ENCODE data around the gene PLCG2.

Gene PLCG2

GRCh38 chr16:81790830-81791435 lies 11.8 kb downstream of the PLCG2 start:
- Histone ChIP-seq H2AFZ (ENCODE audit: low read depth, low read length) (no peak overlapping the region), H3K36me3 (replicated peaks; ENCODE audit: low read depth, low read length) (peaks cover 71% of the 10 kb centered on the region), H3K79me2 (ENCODE audit: low read length) (peaks cover 96% of the 10 kb centered on the region), H3K9me3 (ENCODE audit: insufficient read depth, low read length) (no peaks in the 10 kb centered on the region), H3K4me2 (ENCODE audit: low read length) (no peak overlapping the region), H3K27me3 (ENCODE audit: low read depth, low read length) (no peaks in the 10 kb centered on the region), H3K4me1 (ENCODE audit: low read length) (peaks cover 29% of the 10 kb centered on the region), H3K27ac (ENCODE audit: low read length) (no peak overlapping the region), H3K4me3 (ENCODE audit: low read length) (no peak overlapping the region), H3K9ac (ENCODE audit: low read length) (no peak overlapping the region), H4K20me1 (ENCODE audit: insufficient read depth, low read length) (peaks cover 87% of the 10 kb centered on the region)
- TF ChIP-seq CTCF (IDR thresholded peaks at IDR 0.05; ENCODE audit: low read depth, low read length) = no peak

- H3K27ac ChIP-seq (ENCODE audit: low read length) = no peak overlapping the region
- peaks cover 48% of the 10 kb centered on the region for H3K4me1 ChIP-seq (ENCODE audit: low read length)
- peaks cover 72% of the 10 kb centered on the region for H4K20me1 ChIP-seq (ENCODE audit: insufficient read depth, low read length)
- TF ChIP-seq CTCF (IDR thresholded peaks at IDR 0.05; ENCODE audit: low read depth, low read length) = no peak
- no peak for TF ChIP-seq EZH2phosphoT487 (IDR thresholded peaks at IDR 0.05; ENCODE audit: low read depth)
- no peak overlapping the region for H3K4me3 ChIP-seq (ENCODE audit: low read length)
- H3K9ac ChIP-seq (ENCODE audit: low read length) = no peak overlapping the region
- H3K27me3 ChIP-seq (ENCODE audit: low read depth, low read length) = no peaks in the 10 kb centered on the region
- H3K9me3 ChIP-seq (ENCODE audit: insufficient read depth, low read length) = no peaks in the 10 kb centered on the region
- peaks cover 94% of the 10 kb centered on the region for H3K79me2 ChIP-seq (ENCODE audit: low read length)
- H3K4me2 ChIP-seq (ENCODE audit: low read length) = no peak overlapping the region
- H2AFZ ChIP-seq (ENCODE audit: low read depth, low read length) = no peak overlapping the region
- H3K36me3 ChIP-seq (replicated peaks; ENCODE audit: low read depth, low read length) = peaks cover 55% of the 10 kb centered on the region
Observed at GRCh38 chr16:81792828-81793227, 13.7 kb downstream of the PLCG2 start.

- no peak overlapping the region for H3K27ac ChIP-seq (ENCODE audit: low read length)
- peaks cover 60% of the 10 kb centered on the region for H3K4me1 ChIP-seq (ENCODE audit: low read length)
- TF ChIP-seq EZH2phosphoT487 (IDR thresholded peaks at IDR 0.05; ENCODE audit: low read depth) = no peak
- no peak for TF ChIP-seq CTCF (IDR thresholded peaks at IDR 0.05; ENCODE audit: low read depth, low read length)
- H3K9ac ChIP-seq (ENCODE audit: low read length) = no peak overlapping the region
- no peak overlapping the region for H2AFZ ChIP-seq (ENCODE audit: low read depth, low read length)
- H3K4me2 ChIP-seq (ENCODE audit: low read length) = no peak overlapping the region
- peaks cover 49% of the 10 kb centered on the region for H4K20me1 ChIP-seq (ENCODE audit: insufficient read depth, low read length)
- H3K36me3 ChIP-seq (replicated peaks; ENCODE audit: low read depth, low read length) = peaks cover 41% of the 10 kb centered on the region
- H3K9me3 ChIP-seq (ENCODE audit: insufficient read depth, low read length) = no peaks in the 10 kb centered on the region
- H3K79me2 ChIP-seq (ENCODE audit: low read length) = peaks cover 87% of the 10 kb centered on the region
- H3K27me3 ChIP-seq (ENCODE audit: low read depth, low read length) = no peaks in the 10 kb centered on the region
- no peak overlapping the region for H3K4me3 ChIP-seq (ENCODE audit: low read length)
Observed at GRCh38 chr16:81795193-81795592, 16.1 kb downstream of the PLCG2 start.

- H3K9ac ChIP-seq (ENCODE audit: low read length) = peak overlapping the region; percentile 77; the same call in 1 of the 2 replicates
- no peaks in the 10 kb centered on the region for H3K27me3 ChIP-seq (ENCODE audit: low read depth, low read length)
- no peak overlapping the region for H3K4me3 ChIP-seq (ENCODE audit: low read length)
- peaks cover 59% of the 10 kb centered on the region for H3K4me1 ChIP-seq (ENCODE audit: low read length)
- H3K27ac ChIP-seq (ENCODE audit: low read length) = peak overlapping the region; percentile 100
- H3K9me3 ChIP-seq (ENCODE audit: insufficient read depth, low read length) = no peaks in the 10 kb centered on the region
- peaks cover 41% of the 10 kb centered on the region for H4K20me1 ChIP-seq (ENCODE audit: insufficient read depth, low read length)
- H3K79me2 ChIP-seq (ENCODE audit: low read length) = peaks cover 87% of the 10 kb centered on the region
- H2AFZ ChIP-seq (ENCODE audit: low read depth, low read length) = no peak overlapping the region
- H3K4me2 ChIP-seq (ENCODE audit: low read length) = peak overlapping the region; percentile 86
- no peak for TF ChIP-seq CTCF (IDR thresholded peaks at IDR 0.05; ENCODE audit: low read depth, low read length)
- no peak for TF ChIP-seq EZH2phosphoT487 (IDR thresholded peaks at IDR 0.05; ENCODE audit: low read depth)
- H3K36me3 ChIP-seq (replicated peaks; ENCODE audit: low read depth, low read length) = peaks cover 38% of the 10 kb centered on the region
Observed at GRCh38 chr16:81796035-81796434, 16.9 kb downstream of the PLCG2 start.

All from OCI-LY3 (cell line).